Measurements from ENCODE around the gene RPS19BP1.

The RPS19BP1 gene

DNA sequence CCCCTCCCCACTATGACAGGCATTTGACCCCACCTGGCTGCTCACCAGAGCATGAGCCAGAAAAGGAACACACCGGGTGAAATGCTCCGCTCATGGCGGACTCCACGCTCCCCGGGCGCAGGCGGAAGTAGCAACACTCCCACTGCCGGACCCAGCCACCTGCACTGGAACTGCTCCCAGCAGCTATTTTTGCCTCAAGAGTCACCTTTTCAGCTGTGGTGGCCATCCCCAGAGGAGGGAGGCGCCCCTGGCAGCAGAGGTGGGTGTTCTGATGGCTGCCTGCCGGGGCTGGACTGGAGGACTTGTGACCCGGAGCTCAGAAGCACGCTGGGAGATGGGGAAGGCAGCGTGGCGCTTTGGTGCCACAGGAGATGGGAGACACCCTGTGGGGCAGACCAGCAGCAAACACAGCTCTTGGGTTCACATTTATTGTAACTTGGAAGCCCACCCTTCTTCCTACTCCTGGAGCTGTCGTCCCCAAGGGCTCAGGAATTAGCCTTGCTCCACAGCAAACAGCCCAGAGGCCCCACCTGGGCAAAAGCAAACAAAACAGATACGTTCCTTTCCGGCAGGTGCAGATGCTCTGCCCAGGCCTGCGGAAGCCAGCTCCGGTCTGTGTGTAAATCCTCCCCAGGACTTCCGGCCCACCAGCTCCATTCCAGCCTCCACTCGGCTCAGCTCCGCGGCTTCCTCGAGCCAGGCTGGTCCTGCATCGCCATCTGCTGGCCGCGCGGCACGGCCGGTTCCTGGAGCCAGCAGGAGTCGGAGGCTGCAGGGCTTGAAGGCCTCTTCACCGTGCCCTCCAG is 3.7 kb downstream of the RPS19BP1 start:
- TF ChIP-seq POLR2A (IDR thresholded peaks at IDR 0.05; ENCODE audit: low read length) (no peak), GATA1 (IDR thresholded peaks at IDR 0.05; ENCODE audit: low read depth, low read length) (no peak)
- peak; percentile 95 to 97 for DNase-seq

DNA sequence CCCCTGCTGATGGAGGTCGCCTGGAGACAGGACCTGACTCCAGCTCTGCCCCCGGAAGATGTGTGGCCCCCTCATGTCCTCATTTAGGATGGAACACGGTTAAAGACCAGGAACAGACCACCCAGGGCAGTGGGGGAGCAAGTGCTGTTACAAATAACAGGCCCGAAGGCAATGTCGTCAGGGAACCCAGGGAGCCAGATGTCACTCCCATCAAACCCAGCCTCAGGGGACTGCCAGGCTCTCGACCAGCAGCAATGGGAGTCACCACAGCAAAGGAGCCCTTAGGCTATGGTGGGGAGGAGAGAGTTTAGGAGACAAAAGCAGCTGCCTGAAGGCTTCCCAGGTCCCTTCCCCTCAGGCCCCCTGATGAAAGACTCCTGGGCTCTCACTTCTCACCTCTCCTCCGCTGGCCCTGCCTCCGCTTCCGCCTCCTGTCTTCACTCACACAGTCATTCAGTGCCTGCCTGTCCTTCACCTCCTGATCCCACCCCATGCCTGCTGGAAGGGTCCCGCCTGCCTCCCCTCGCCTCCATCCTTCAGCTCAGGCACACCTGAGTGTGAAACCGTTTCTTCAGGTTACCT is 4.4 kb downstream of the RPS19BP1 start:
- TF ChIP-seq GATA1 (IDR thresholded peaks at IDR 0.05; ENCODE audit: low read depth, low read length): no peak
- TF ChIP-seq POLR2A (IDR thresholded peaks at IDR 0.05; ENCODE audit: low read length): no peak
- no peak for DNase-seq

GRCh38 chr22:39527481-39527961 is 5.0 kb downstream of the RPS19BP1 start:
- DNase-seq: no peak
- TF ChIP-seq GATA1 (IDR thresholded peaks at IDR 0.05; ENCODE audit: low read depth, low read length) (no peak), POLR2A (IDR thresholded peaks at IDR 0.05; ENCODE audit: low read length) (peak; percentile 23)

- TF ChIP-seq POLR2A (IDR thresholded peaks at IDR 0.05; ENCODE audit: low read length) (no peak), GATA1 (IDR thresholded peaks at IDR 0.05; ENCODE audit: low read depth, low read length) (no peak)
- no peak for DNase-seq
Observed at GRCh38 chr22:39526736-39527171, 5.8 kb downstream of the RPS19BP1 start.

DNA sequence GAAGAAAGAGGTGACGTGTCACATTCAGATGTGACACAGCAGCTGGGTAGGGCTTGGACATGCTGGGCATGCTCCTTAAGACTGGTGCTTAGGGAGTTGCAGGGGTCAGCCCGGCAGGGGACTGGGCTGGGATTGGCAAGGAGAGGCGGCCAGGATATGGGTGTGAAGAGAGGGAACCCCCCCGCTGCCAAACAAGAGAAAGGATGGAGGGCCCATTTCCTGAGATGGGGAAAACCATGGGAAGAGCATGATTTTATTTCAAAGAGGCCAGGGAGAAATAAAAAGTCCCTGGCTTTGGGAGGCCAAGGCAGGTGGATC is 6.9 kb downstream of the RPS19BP1 start:
- DNase-seq: no peak
- TF ChIP-seq POLR2A (IDR thresholded peaks at IDR 0.05; ENCODE audit: low read length) (no peak), GATA1 (IDR thresholded peaks at IDR 0.05; ENCODE audit: low read depth, low read length) (no peak)

- no peak for TF ChIP-seq POLR2A (IDR thresholded peaks at IDR 0.05; ENCODE audit: low read length)
- no peak for TF ChIP-seq GATA1 (IDR thresholded peaks at IDR 0.05; ENCODE audit: low read depth, low read length)
Observed at GRCh38 chr22:39524753-39525657, 7.5 kb downstream of the RPS19BP1 start.

GRCh38 chr22:39524089-39524752 is 8.3 kb downstream of the RPS19BP1 start:
- TF ChIP-seq GATA1 (IDR thresholded peaks at IDR 0.05; ENCODE audit: low read depth, low read length): no peak
- TF ChIP-seq POLR2A (IDR thresholded peaks at IDR 0.05; ENCODE audit: low read length): peak; percentile 22
- peak in 1 of 2 experiments; percentile 39 for DNase-seq

More at GRCh38 chr22:39524753-39525657, 7.5 kb downstream of the RPS19BP1 start:
- peak in 1 of 2 experiments; percentile 34 for DNase-seq

- TF ChIP-seq GATA1 (IDR thresholded peaks at IDR 0.05; ENCODE audit: low read depth, low read length) (no peak), POLR2A (IDR thresholded peaks at IDR 0.05; ENCODE audit: low read length) (peak; percentile 68)
- peak; percentile 65 to 74 for DNase-seq
Observed at GRCh38 chr22:39522567-39523300, 9.8 kb downstream of the RPS19BP1 start.

DNA sequence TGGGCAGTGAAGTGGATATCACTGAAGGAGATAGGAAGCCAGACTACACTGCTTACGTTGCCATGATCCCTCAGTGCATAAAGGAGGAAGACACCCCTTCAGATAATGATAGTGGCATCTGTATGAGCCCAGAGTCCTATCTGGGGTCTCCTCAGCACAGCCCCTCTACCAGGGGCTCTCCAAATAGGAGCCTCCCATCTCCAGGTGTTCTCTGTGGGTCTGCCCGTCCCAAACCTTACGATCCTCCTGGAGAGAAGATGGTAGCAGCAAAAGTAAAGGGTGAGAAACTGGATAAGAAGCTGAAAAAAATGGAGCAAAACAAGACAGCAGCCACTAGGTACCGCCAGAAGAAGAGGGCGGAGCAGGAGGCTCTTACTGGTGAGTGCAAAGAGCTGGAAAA is 10.5 kb downstream of the RPS19BP1 start:
- DNase-seq: peak in 1 of 2 experiments; percentile 55

DNA sequence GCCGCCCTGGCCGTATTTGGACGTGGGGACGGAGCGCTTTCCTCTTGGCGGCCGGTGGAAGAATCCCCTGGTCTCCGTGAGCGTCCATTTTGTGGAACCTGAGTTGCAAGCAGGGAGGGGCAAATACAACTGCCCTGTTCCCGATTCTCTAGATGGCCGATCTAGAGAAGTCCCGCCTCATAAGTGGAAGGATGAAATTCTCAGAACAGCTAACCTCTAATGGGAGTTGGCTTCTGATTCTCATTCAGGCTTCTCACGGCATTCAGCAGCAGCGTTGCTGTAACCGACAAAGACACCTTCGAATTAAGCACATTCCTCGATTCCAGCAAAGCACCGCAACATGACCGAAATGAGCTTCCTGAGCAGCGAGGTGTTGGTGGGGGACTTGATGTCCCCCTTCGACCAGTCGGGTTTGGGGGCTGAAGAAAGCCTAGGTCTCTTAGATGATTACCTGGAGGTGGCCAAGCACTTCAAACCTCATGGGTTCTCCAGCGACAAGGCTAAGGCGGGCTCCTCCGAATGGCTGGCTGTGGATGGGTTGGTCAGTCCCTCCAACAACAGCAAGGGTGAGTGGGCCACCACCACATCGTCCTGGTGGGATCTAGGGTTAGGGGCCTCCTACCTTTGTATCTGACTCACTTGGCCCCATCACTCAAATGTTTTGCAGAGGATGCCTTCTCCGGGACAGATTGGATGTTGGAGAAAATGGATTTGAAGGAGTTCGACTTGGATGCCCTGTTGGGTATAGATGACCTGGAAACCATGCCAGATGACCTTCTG is 11.3 kb downstream of the RPS19BP1 start:
- DNase-seq: peak; percentile 68 to 89

GRCh38 chr22:39520226-39521105 is 12.1 kb downstream of the RPS19BP1 start, which contains the start of gene ATF4:
ATF4 (plus strand) TSS chr22:39520562; CDS start chr22:39521446, 884 bp downstream.
- DNase-seq: peak; percentile 98 to 99
- TF ChIP-seq POLR2A (IDR thresholded peaks at IDR 0.05; ENCODE audit: low read length) (peak; percentile 99), GATA1 (IDR thresholded peaks at IDR 0.05; ENCODE audit: low read depth, low read length) (no peak)

Measured in erythroblast (primary cell).